HUES6 (cell line): ENCODE results near the gene COL23A1.

Experiments
- H3K27ac ChIP-seq: 2 replicates; pipeline ENCODE4 v1.7.0; 2013; ENCODE audit warnings: low read depth, mild to moderate bottlenecking, low read length, inconsistent platforms
- H3K27me3 ChIP-seq: 2 replicates; pipeline ENCODE4 v1.6.1; 2013; ENCODE audit warnings: low read length; ENCODE audit not compliant: control insufficient read depth, insufficient read depth
- H3K36me3 ChIP-seq: 2 replicates; pipeline ENCODE4 v1.6.1; 2013; ENCODE audit warnings: low read length; ENCODE audit not compliant: control insufficient read depth, insufficient read depth
- H3K4me1 ChIP-seq: 2 replicates; pipeline ENCODE4 v1.6.1; 2013; ENCODE audit warnings: low read length; ENCODE audit not compliant: control insufficient read depth, insufficient read depth
- H3K4me3 ChIP-seq: 2 replicates; pipeline ENCODE4 v1.5.1; 2013; ENCODE audit warnings: low read depth, low read length
- H3K9ac ChIP-seq: one replicate; pipeline ENCODE4 v1.6.1; 2013; ENCODE audit warnings: mild to moderate bottlenecking, low read length
- H3K9me3 ChIP-seq: 2 replicates; pipeline ENCODE4 v1.6.1; 2013; ENCODE audit warnings: low read depth, low read length; ENCODE audit not compliant: control insufficient read depth, insufficient read depth

COL23A1 gene

DNA sequence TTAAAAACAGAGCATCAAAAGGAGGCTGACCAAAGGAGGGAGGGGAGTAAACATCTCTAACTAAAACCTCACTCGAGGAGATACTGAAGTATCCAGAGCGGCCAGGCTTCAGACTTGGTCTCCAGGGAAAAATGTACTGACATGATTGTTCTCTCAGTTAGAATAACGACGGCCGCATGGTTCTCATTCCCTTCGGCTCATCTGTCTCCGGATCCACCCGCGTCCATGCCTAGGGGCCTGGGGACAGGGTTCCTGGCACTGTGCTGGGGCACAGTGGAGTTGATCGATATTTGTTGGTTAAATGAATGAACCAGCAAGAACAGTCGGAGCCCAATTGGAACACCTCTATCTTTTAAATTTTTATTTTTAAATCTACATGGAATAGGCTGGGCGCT, 190.5 kb downstream of the COL23A1 start:
- no peaks in the 10 kb centered on the region for H3K36me3 ChIP-seq
- H3K9ac ChIP-seq: no peak overlapping the region
- H3K4me1 ChIP-seq: peaks cover 11% of the 10 kb centered on the region; the same call in 1 of the 2 replicates
- 0 out of 2 replicates have a peak, but pooled peaks cover 5% of the 10 kb centered on the region for H3K9me3 ChIP-seq
- H3K27me3 ChIP-seq: no peaks in the 10 kb centered on the region
- no peak overlapping the region for H3K4me3 ChIP-seq
- no peak overlapping the region for H3K27ac ChIP-seq

DNA sequence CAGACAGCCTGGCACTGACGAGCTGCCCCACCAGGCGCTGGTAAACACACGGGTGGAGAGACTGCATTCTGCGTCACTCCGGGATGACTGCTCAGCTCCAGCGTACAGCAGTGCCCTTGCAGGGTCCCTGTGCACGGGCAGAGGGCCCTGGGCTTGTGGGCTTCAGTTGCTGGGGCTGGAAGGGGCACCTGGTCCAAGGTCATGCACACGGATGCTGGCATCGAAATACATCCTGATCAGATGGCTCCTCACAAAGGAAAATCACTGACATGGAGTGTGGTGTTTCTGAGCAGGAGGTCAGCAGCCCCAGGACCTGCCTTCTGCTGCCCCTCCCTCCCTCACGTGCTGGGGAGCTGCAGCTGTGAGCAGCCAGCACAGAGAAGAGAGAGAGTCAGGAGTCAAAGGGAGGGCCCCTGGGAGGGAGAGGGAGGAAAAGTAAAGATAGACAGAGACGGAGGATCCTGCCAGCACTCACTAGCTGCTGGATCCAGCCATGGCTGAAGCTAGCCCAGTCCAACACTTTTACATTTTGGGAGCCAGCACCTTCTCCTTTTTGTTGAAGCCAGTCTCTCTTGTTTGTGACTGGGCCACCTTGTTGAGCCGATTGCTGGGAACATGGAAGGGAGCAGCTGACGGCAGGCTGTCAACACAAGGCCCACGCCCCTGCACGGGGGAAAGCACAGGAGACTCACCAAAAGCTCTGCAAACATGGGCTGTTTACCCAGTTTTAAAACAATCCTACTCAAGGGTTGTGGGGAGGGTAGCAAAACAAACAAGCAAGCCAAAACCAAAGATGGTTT, 191.1 kb downstream of the COL23A1 start:
- no peak overlapping the region for H3K9ac ChIP-seq

DNA sequence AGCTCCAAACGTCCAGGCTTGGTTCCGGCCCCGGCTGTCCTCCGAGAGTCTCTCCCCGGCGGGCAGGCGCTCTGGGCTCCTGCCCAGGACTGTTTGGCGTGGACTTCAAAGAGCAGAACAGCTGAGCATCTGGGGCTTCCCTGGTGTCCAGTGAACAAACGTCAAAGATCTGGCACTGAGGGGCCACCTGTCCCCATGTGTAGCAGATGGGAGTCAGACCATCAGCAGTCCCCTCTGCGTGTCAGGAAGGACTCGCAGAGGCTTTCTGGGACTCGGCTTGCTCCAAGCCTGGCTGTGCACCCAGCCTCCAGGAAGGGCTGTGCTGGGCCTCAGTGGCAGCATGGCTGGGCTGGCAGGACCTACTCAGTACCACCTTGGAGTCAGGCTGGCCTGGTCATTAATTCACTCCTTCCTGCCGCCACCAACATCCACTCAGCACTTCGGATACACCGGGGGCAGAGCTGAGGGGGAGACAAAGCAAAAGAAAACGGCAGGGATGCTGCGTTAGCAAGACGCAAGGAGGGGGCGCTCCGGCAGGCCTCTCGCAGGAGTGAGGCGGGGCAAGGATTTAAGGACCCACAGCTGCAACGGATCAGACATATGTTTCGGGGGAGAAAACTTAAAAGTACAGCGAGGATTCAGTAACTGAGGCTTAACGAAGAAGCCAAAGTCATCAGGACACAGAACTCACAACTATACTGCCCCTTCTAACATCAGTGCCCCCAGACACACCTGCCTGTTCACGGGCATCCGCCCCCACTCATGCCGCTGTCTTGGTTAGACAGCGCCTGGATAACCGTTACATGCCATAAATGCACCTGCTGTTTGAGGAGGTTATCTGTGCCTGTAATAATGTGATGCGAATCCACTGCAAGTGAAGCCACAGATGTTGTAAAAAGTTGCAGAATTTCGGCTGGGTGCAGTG, 193.1 kb downstream of the COL23A1 start:
- H3K27ac ChIP-seq: no peak overlapping the region
- peaks cover 11% of the 10 kb centered on the region; the same call in 1 of the 2 replicates for H3K4me1 ChIP-seq
- H3K9me3 ChIP-seq: 0 out of 2 replicates have a peak, but pooled peaks cover 5% of the 10 kb centered on the region
- H3K4me3 ChIP-seq: no peak overlapping the region
- H3K27me3 ChIP-seq: no peaks in the 10 kb centered on the region
- H3K36me3 ChIP-seq: no peaks in the 10 kb centered on the region
- no peak overlapping the region for H3K9ac ChIP-seq

More for the DNA sequence above, 191.1 kb downstream of the COL23A1 start:
- Histone ChIP-seq H3K9me3 (0 out of 2 replicates have a peak, but pooled peaks cover 5% of the 10 kb centered on the region), H3K27me3 (no peaks in the 10 kb centered on the region), H3K4me3 (no peak overlapping the region), H3K36me3 (no peaks in the 10 kb centered on the region), H3K4me1 (peaks cover 11% of the 10 kb centered on the region; the same call in 1 of the 2 replicates), H3K27ac (no peak overlapping the region)

DNA sequence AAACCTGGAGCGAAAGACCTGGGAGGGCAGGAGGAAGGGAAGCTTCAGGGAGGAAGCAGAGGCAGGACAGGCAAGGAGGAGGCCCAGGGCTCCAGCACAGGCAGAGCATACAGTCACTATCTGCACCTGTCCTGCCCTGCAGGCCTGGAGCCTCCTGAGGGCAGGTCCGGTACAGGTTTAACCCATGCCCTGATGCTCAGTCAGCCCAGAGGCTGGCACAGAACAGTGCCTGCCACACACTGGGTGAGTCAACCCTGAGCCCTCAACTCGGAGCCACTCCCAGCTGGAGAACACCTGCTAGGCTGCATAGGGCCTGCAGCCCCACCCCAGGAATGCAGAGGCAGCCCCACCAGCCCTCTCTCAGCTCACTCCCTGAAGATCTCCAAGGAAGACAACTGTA, 196.1 kb downstream of the COL23A1 start:
- Histone ChIP-seq H3K9me3 (no peaks in the 10 kb centered on the region), H3K27ac (no peak overlapping the region), H3K27me3 (no peaks in the 10 kb centered on the region), H3K4me3 (no peak overlapping the region), H3K36me3 (no peaks in the 10 kb centered on the region), H3K4me1 (peaks cover 5% of the 10 kb centered on the region; the same call in 1 of the 2 replicates), H3K9ac (no peak overlapping the region)

DNA sequence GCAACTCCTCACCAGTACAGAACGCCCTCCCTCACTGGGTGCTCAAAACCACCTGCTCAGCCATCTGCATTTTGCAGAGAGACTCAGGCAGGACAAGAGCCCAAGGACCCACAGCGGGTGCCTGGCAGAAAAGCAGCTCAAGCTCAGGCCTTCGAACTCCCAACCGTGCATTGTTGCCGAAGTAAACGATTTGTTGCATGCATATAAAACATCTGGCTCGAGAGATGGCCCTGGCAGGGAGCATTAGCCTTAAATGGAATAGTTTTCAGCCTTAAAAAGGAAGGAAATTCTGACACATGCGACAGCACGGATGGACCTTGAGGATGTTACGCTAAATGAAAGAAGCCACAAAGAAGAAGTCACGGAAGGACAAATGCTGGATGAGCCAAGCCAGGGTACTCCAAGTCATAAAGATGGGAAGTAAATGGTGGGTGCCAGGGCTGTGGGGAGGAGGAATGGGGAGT, 197.2 kb downstream of the COL23A1 start:
- Histone ChIP-seq H3K36me3 (no peaks in the 10 kb centered on the region), H3K4me1 (no peaks in the 10 kb centered on the region), H3K9me3 (no peaks in the 10 kb centered on the region), H3K9ac (no peak overlapping the region), H3K4me3 (no peak overlapping the region), H3K27ac (no peak overlapping the region), H3K27me3 (no peaks in the 10 kb centered on the region)

GRCh38 chr5:178392386-178392785, 197.8 kb downstream of the COL23A1 start:
- peaks cover 2% of the 10 kb centered on the region; the same call in 1 of the 2 replicates for H3K4me1 ChIP-seq

GRCh38 chr5:178391480-178391879, 198.7 kb downstream of the COL23A1 start:
- H3K9me3 ChIP-seq: no peaks in the 10 kb centered on the region
- no peaks in the 10 kb centered on the region for H3K36me3 ChIP-seq
- H3K4me3 ChIP-seq: no peak overlapping the region
- no peak overlapping the region for H3K9ac ChIP-seq
- H3K4me1 ChIP-seq: peaks cover 11% of the 10 kb centered on the region
- no peaks in the 10 kb centered on the region for H3K27me3 ChIP-seq
- H3K27ac ChIP-seq: no peak overlapping the region

More at GRCh38 chr5:178392386-178392785, 197.8 kb downstream of the COL23A1 start:
- Histone ChIP-seq H3K4me3 (no peak overlapping the region), H3K36me3 (no peaks in the 10 kb centered on the region), H3K9me3 (no peaks in the 10 kb centered on the region), H3K27me3 (no peaks in the 10 kb centered on the region), H3K27ac (no peak overlapping the region), H3K9ac (no peak overlapping the region)

DNA sequence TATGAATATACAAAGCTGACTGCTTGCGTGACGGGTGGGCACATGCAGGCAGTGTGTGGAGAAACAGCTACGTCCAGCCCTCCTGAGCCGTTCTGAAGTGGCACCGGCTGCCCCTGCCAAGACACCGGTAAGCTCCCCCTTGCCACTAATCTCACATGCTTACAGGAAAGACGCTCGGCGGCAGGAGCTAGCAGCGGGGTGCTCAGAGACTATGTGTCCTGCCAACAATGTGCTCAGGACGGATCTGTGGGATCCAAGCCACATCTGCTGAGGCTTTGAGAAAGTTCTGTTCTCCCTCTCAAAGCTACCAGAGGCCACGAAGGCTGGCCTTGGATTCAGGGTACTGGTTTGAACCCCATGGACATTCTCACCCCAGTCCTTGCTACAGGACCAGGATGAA, 200.4 kb downstream of the COL23A1 start:
- no peak overlapping the region for H3K4me3 ChIP-seq
- H3K9me3 ChIP-seq: no peaks in the 10 kb centered on the region
- peaks cover 22% of the 10 kb centered on the region for H3K4me1 ChIP-seq
- no peaks in the 10 kb centered on the region for H3K27me3 ChIP-seq
- no peak overlapping the region for H3K27ac ChIP-seq
- H3K9ac ChIP-seq: no peak overlapping the region
- H3K36me3 ChIP-seq: no peaks in the 10 kb centered on the region

DNA sequence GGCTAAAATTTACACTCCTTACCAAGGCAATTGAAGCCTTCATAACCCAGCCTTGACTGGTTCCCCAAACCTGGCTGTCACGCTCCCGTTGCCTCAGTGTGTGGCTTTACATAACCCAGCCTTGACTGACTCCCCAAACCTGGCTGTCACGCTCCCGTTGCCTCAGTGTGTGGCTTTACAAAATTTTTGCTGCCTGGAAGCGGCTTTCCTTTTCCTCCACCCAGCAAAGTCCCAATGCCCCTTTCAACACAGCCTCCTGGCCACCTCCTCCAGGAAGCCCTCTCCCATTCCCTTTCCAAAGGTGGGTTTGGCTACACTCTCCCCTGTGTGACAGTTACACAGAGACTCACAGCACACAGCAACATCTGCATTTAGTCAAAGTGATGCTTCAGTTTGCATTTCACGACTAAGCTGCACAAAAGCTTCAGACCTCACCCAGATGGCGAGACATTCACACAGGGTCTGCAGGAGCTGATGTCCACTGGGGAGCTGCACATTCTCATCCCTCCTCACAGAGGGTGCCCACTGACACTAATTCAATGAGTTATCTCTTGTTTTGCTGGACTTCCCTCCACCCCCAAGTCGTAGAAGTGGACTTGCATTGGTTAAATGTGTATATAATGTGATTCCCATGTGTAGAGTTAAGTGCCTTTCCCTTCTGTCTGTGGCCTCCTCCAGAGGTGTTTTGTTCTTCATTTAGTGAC, 201.0 kb downstream of the COL23A1 start:
- no peak overlapping the region for H3K4me3 ChIP-seq
- peaks cover 28% of the 10 kb centered on the region for H3K4me1 ChIP-seq
- no peaks in the 10 kb centered on the region for H3K36me3 ChIP-seq
- no peaks in the 10 kb centered on the region for H3K27me3 ChIP-seq
- no peak overlapping the region for H3K9ac ChIP-seq
- no peaks in the 10 kb centered on the region for H3K9me3 ChIP-seq
- no peak overlapping the region for H3K27ac ChIP-seq

GRCh38 chr5:178388386-178389025, 201.7 kb downstream of the COL23A1 start:
- Histone ChIP-seq H3K27me3 (no peaks in the 10 kb centered on the region), H3K36me3 (no peaks in the 10 kb centered on the region), H3K4me1 (peaks cover 35% of the 10 kb centered on the region), H3K9ac (no peak overlapping the region), H3K27ac (no peak overlapping the region), H3K4me3 (no peak overlapping the region), H3K9me3 (no peaks in the 10 kb centered on the region)
